ENCODE data around the gene CAMKV. TPM values are rescaled to one million over a fixed set of nuclear protein-coding genes. Genes with fewer than 3 reads are reported as not detected.

Gene CAMKV
- total RNA-seq, 2 donors from 2014 or later = 0.47 to 0.89 TPM

DNA sequence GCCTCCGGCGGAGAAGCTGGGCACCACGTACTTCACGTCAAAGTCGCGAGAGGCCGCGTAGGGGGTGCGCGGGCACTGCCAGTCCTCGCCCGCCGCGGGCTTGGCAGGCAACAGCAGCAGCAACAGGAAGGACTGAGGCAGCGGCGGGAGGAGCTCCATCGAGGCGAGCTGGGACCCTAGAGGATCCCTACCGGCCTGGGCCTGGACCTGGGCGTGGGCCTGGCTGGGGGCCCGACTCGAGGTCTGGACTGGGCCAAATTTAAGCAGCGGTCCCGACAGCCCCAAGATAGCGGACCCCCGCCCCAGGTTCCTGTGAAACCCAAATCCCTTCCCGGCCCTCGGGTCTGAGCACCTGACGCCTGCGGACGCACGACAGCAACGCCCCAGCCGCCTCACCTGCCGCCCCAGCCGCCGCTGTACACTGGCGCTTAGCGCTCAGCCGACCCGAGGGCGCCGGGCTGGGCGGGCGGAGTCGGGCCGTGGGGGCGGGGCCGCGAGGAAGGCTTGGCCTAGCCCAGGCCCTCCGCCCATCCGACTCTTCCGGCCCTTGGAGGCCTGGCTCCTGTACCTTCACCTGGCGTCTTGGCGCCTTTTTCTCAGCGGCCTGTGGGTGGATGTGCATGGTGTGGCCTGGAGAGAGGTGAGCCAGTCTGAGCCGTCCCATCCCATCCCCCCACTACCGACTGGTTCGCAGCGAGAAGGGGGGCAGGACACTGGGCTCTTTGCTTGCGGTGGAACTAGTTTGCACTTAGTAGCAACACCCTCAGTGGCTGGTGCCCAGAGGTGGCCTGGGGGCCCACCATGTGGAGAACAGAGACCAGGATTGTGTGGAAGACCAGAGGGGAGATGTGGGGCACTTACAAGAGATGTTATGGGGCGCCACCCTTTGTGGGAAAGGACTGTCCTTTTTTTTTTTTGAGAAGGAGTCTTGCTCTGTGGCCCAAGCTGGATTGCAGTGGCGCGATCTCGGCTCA is 34.0 kb upstream of the CAMKV start, which contains the start of gene MST1R:
Gene MST1R, minus strand, starts transcription at position 423 of the 974 bp plus-strand sequence. Its CDS starts 264 bp downstream, at position 159.
- peak; percentile 73 to 78 (median 76) for DNase-seq
- H3K27ac Mint-ChIP-seq = peak within 1 kb of the TSS; percentile 69

DNA sequence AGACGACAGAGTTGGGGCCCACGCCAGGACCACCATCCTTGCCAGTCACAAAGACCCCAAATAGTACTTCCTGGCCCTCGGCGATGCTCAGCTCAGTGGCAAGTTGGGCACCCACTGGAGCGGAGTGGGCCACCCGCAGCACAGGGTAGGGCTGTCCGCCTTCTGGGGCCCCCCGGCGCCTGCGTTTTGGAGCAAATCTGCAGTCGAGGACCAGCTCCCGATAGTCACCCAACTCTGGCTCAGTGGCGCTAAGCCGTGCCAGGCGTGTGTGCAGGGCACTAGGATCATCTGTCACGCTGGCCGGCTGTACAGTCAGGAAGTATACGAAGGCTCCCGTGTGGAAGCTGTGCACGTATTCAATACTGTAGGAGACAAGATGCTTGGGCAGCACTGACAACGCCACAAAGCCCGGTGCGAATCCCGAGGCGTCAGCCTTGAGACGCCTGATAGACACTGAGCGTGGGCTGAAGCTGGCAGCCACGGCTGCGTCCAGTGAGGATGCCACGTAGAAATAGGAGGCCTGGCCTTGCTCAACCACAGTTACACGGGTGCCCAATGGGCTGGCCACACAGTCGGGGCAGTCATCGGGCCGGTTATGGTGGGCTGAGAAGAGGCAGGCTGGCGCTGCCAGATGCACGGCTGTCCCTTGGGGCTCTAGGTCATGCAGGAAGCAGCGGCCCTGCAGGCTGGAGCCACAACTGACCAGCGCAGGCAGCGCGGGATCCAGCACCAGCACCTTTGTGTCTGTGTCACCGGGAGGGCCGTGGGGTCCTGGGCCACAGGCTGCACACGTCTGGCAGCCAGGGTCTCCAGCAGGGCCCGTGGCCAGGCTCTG is 33.0 kb upstream of the CAMKV start:
- no peaks in the 10 kb centered on the region for H3K36me3 Mint-ChIP-seq (ENCODE audit: low read depth)
- no peak overlapping the region for H3K4me3 Mint-ChIP-seq
- DNase-seq (no peak), ATAC-seq (no peak)
- H3K9me3 ChIP-seq (ENCODE audit: control insufficient read depth, low read length, poor library complexity, severe bottlenecking) = no peaks in the 10 kb centered on the region
- peaks cover 26% of the 10 kb centered on the region for H3K4me1 Mint-ChIP-seq
- H3K27me3 Mint-ChIP-seq = no peaks in the 10 kb centered on the region
- H3K27ac Mint-ChIP-seq = no peak overlapping the region

More for the DNA sequence above, 34.0 kb upstream of the CAMKV start, which contains the start of gene MST1R:
- Mint-ChIP-seq H3K27me3 (no peaks in the 10 kb centered on the region), H3K4me1 (peaks cover 26% of the 10 kb centered on the region), H3K36me3 (ENCODE audit: low read depth) (no peaks in the 10 kb centered on the region), H3K4me3 (peak within 1 kb of the TSS; percentile 88)
- peak; percentile 98 for ATAC-seq
- H3K9me3 ChIP-seq (ENCODE audit: control insufficient read depth, low read length, poor library complexity, severe bottlenecking) = no peaks in the 10 kb centered on the region

DNA sequence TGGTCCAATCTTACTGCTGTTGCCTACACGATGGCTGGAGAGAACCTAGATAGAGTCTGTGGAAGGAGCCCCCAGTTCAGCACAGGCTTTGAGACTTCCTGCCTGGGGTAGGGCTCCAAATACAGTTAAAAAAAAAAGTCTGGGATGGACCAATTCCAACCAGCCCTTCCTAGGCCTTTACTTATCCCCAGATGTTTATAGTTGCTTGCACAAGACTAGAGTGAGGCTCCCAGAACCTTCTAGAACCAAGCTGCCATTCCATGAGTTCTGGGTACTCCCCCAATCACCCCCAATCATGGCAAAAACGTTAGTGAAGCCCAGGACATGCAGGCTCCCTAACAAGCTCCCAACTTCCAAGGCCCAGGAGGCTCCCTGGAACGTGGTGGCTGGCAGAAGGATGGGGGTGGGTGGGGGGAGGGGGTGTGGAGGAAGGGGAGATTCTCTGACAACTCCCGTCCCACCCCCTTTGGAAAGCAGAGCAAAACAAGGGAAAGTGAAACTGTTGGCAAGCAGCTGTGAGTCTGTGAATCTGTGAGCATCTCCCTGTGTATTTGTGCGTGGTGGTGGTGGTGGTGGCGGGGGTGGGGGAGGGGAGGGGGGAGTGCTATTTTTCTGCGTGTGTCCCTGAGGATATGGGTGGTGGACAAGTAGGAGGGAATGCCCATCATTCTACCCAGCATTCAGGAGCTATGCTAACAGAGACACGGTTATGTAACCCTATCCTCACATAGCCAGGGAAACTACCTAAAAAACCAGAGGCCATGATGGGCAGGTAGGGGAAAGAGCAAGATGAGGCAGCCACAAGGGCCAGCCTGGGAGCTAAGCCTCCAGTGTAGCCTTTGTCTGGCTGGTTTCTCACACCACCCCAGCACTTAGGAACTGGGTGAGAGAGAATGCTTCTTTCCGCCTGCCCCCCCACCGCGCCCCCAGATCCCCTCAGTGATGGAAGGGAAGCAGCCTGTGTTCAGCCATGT is 31.9 kb upstream of the CAMKV start:
- H3K27ac Mint-ChIP-seq = peak overlapping the region; percentile 29
- DNase-seq (no peak), ATAC-seq (no peak)
- no peaks in the 10 kb centered on the region for H3K27me3 Mint-ChIP-seq
- H3K4me1 Mint-ChIP-seq = peaks cover 22% of the 10 kb centered on the region
- no peaks in the 10 kb centered on the region for H3K36me3 Mint-ChIP-seq (ENCODE audit: low read depth)
- no peak overlapping the region for H3K4me3 Mint-ChIP-seq
- H3K9me3 ChIP-seq (ENCODE audit: control insufficient read depth, low read length, poor library complexity, severe bottlenecking) = no peaks in the 10 kb centered on the region

DNA sequence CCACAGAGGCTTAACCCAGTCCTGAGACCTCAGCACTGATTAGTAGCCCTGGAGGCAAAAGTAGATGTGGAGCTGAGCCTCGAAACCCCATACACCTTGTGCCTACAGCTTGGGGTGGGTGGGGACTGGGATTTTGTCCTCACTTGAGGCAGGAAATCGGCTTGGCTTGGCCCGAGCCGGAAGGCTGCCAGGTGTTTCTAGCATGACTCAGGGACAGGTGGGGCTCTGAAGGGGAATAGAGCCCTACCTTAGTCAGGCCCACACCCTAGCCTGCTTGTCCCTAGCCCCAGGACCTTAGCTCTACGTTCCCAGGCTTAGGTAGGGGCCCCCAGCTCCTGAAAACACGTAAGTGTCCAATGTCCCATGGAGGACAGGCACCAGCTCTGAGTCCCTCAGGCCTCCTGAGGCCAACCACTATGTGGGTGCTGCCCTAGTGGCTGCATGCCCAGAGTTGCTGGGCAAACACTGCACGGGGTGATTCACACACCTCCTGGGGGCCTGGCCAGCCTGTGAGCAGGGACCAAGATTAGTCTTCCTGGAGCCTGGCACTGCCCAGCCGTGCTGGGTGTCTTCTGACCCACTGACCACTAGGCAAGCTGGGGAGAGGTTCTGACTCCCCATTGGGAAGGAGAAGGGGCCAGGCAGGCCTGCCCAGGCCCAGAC is 30.9 kb upstream of the CAMKV start:
- no peaks in the 10 kb centered on the region for H3K36me3 Mint-ChIP-seq (ENCODE audit: low read depth)
- H3K4me1 Mint-ChIP-seq = peaks cover 13% of the 10 kb centered on the region
- H3K4me3 Mint-ChIP-seq = no peak overlapping the region
- peak overlapping the region; percentile 29 for H3K27ac Mint-ChIP-seq
- no peak for ATAC-seq
- no peak for DNase-seq
- no peaks in the 10 kb centered on the region for H3K27me3 Mint-ChIP-seq
- H3K9me3 ChIP-seq (ENCODE audit: control insufficient read depth, low read length, poor library complexity, severe bottlenecking) = no peaks in the 10 kb centered on the region

DNA sequence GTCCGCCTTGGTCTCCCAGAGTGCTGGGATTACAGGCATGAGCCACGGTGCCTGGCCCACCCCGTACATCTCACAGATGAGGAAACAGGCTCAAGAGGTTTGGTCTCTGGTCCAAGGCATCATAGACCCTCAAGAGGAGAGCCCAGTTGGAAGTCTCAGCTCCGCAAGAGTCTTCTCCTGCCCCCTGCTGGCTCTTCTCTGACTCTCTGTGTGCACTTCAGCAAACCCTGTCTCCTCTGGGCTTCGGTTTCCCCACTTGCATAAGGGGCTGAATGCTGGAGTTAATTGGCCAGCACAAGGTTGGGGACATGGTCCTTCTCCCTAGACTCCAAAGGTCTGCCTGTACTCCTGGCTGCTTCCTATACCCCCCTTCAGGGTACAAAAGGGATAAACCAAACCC is 30.1 kb upstream of the CAMKV start:
- H3K9me3 ChIP-seq (ENCODE audit: control insufficient read depth, low read length, poor library complexity, severe bottlenecking) = no peaks in the 10 kb centered on the region
- DNase-seq (no peak), ATAC-seq (no peak)
- no peaks in the 10 kb centered on the region for H3K36me3 Mint-ChIP-seq (ENCODE audit: low read depth)
- H3K4me3 Mint-ChIP-seq = no peak overlapping the region
- H3K27me3 Mint-ChIP-seq = no peaks in the 10 kb centered on the region
- H3K4me1 Mint-ChIP-seq = peaks cover 11% of the 10 kb centered on the region
- peak overlapping the region; percentile 4 for H3K27ac Mint-ChIP-seq

DNA sequence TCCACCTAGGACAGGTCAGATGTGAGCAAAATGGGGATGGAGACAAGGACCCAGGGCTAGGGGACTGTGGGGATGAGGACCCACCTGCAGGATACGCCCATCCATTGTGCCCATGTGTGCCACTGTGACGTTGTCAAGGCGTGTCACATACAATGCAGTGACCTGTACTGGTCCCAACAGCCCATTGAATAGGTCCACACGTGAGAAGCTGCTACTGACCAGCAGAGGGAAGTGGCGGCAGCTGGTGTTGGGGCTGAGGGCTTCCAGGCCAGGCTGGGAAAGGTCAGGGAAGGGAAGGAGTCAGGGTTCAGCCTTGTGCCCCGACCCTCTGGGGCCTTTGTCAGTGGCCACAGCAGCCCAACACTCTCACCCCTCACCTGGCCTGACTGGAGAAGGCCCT is 29.3 kb upstream of the CAMKV start:
- no peaks in the 10 kb centered on the region for H3K9me3 ChIP-seq (ENCODE audit: control insufficient read depth, low read length, poor library complexity, severe bottlenecking)
- ATAC-seq (no peak), DNase-seq (no peak)
- Mint-ChIP-seq H3K27ac (peak overlapping the region; percentile 4), H3K27me3 (no peaks in the 10 kb centered on the region), H3K36me3 (ENCODE audit: low read depth) (no peaks in the 10 kb centered on the region), H3K4me3 (no peak overlapping the region), H3K4me1 (peaks cover 9% of the 10 kb centered on the region)

DNA sequence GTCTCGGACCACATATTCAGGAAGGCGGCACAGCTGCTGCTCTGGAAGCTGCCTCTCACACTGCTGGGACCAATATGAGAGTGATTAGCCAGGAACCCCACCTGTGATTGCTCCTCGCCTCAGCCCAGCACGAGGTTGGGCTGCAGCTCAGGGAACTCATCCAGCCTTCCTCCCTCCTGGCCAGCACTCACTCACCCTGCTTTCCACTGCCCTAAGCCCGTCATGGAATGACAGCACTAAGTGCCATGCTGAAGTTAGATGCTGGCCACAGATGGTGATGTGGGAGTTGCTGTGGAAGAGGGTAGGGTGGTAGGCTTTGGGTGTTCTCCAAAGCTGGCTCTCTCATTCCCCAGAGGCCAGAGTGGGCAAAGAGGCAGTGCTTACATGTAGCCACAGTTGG is 26.6 kb upstream of the CAMKV start:
- H3K9me3 ChIP-seq (ENCODE audit: control insufficient read depth, low read length, poor library complexity, severe bottlenecking) = no peaks in the 10 kb centered on the region
- H3K4me1 Mint-ChIP-seq = peaks cover 3% of the 10 kb centered on the region
- no peak overlapping the region for H3K27ac Mint-ChIP-seq
- DNase-seq (no peak), ATAC-seq (no peak)
- H3K4me3 Mint-ChIP-seq = no peak overlapping the region
- no peaks in the 10 kb centered on the region for H3K27me3 Mint-ChIP-seq
- H3K36me3 Mint-ChIP-seq (ENCODE audit: low read depth) = no peaks in the 10 kb centered on the region

DNA sequence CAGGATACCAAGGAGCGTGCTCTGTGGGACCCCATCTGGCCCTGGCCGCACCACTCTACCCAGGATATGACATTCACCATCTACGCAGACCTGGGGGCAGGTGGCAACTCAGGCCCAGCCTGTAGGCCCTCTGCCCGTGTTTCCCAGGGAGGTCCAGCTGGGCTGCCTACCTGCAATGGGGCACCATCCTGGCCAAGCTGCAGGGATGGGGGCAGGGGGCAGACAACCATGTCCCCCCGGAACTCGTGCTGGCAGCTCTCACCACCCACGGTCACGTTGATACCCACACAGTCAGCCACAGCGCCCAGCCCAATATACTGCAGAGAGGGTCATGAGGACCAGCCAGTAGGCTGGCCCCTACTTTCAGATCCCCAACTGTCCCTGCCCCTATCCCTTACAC is 26.1 kb upstream of the CAMKV start:
- no peaks in the 10 kb centered on the region for H3K9me3 ChIP-seq (ENCODE audit: control insufficient read depth, low read length, poor library complexity, severe bottlenecking)
- H3K27ac Mint-ChIP-seq = no peak overlapping the region
- DNase-seq = no peak
- no peaks in the 10 kb centered on the region for H3K27me3 Mint-ChIP-seq
- no peak for ATAC-seq
- no peaks in the 10 kb centered on the region for H3K36me3 Mint-ChIP-seq (ENCODE audit: low read depth)
- H3K4me1 Mint-ChIP-seq = peaks cover 3% of the 10 kb centered on the region
- no peak overlapping the region for H3K4me3 Mint-ChIP-seq

DNA sequence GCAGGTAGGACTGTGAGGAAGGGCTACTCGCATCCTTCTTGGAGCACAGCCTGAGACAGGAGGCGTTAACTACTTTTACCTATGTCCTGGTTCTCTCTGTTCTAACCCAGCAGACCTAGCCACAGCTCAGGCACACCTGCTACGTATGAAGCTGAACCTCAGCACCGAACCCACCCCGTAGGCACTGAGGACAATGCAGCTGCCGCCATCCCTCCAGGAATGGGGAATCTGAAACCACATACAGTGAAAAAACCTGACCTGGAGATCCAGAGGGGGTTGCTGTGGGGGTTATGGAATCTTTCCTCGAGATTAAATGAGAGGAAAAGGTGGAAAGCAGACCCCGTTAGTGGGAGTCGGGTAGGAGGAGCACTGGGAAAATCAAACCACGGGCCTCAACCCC is 19.6 kb upstream of the CAMKV start:
- DNase-seq = no peak
- Mint-ChIP-seq H3K27ac (no peak overlapping the region), H3K4me3 (no peak overlapping the region), H3K36me3 (ENCODE audit: low read depth) (no peaks in the 10 kb centered on the region), H3K27me3 (no peaks in the 10 kb centered on the region), H3K4me1 (no peaks in the 10 kb centered on the region)
- H3K9me3 ChIP-seq (ENCODE audit: control insufficient read depth, low read length, poor library complexity, severe bottlenecking) = no peaks in the 10 kb centered on the region
- ATAC-seq = no peak

DNA sequence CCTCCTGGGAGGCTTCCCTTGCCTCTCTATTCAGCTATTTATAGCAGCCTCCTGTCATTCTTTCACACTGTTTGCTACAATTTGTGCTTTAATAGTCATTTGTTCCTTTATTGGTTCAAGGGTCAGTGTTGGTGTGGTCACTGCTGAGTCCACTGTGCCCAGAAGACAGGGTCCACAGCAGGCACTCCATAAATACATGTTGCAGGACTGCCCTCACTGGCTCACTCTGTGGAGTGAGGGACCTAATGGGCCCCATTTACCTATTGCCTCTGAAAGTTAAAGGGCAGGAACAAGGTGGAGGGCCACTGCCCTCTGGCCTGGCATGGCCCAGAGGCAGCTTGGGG is 17.2 kb upstream of the CAMKV start:
- H3K36me3 Mint-ChIP-seq (ENCODE audit: low read depth) = no peaks in the 10 kb centered on the region
- DNase-seq (no peak), ATAC-seq (no peak)
- peaks cover 6% of the 10 kb centered on the region for H3K27me3 Mint-ChIP-seq
- H3K4me3 Mint-ChIP-seq = no peak overlapping the region
- no peaks in the 10 kb centered on the region for H3K4me1 Mint-ChIP-seq
- H3K9me3 ChIP-seq (ENCODE audit: control insufficient read depth, low read length, poor library complexity, severe bottlenecking) = no peaks in the 10 kb centered on the region
- no peak overlapping the region for H3K27ac Mint-ChIP-seq

DNA sequence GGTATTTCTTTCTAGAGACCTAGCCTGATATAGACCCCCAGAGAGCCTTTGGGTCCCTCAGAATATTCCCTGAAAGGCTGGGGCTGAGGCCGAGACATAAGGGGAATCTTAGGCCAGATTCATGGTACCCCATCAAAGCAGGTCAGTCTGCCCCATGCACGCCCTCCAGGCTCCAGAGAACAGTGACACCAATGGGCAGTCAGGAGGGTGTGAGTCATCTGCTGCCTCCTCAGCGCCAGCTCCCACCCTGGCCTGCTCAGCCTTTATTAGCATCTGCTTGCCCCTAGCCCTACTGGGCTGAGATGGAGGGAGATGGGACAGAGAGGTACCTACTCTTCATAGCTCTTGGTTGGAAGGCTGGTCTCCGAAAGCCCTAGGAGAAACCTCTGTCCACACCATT is 14.3 kb upstream of the CAMKV start:
- no peaks in the 10 kb centered on the region for H3K9me3 ChIP-seq (ENCODE audit: control insufficient read depth, low read length, poor library complexity, severe bottlenecking)
- DNase-seq (no peak), ATAC-seq (no peak)
- no peaks in the 10 kb centered on the region for H3K36me3 Mint-ChIP-seq (ENCODE audit: low read depth)
- peaks cover 10% of the 10 kb centered on the region for H3K27me3 Mint-ChIP-seq
- H3K4me1 Mint-ChIP-seq = no peaks in the 10 kb centered on the region
- no peak overlapping the region for H3K27ac Mint-ChIP-seq
- no peak overlapping the region for H3K4me3 Mint-ChIP-seq

DNA sequence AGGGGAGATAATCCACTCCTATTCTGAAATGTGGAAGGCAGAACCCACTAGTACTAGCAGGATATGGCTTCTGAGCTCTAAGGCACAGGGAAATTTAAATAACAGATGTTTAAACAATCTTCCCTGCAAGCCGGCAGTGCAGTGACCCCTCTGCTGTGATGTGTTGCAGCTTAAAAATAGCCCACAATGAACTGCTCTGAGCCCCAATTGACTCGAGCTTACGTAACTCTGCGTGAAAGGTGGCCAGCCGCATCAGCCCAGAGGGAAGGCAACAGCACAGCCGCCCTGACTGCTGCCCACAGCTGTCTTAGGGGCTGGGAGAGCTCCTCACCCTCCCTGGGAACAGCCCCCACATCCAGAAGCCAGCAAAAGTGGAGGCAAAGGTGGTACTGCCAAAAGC is 12.5 kb upstream of the CAMKV start:
- H3K27ac Mint-ChIP-seq = no peak overlapping the region

More for the DNA sequence above, 12.5 kb upstream of the CAMKV start:
- Mint-ChIP-seq H3K36me3 (ENCODE audit: low read depth) (no peaks in the 10 kb centered on the region), H3K4me1 (no peaks in the 10 kb centered on the region), H3K27me3 (peaks cover 10% of the 10 kb centered on the region), H3K4me3 (no peak overlapping the region)
- DNase-seq = no peak
- H3K9me3 ChIP-seq (ENCODE audit: control insufficient read depth, low read length, poor library complexity, severe bottlenecking) = no peaks in the 10 kb centered on the region
- no peak for ATAC-seq
